A549 (cell line): ENCODE results near the gene CHRNB1. TPM values are rescaled to one million over a fixed set of nuclear protein-coding genes. Genes with fewer than 3 reads are reported as not detected.

Experiments
- ATAC-seq, 2 experiments: fragments of 200-7000 bp in 1 of 2; fragments of >200 bp in 1 of 2; cut with Nextera tagmentation in 1 of 2; cut with Tn5 transposase in 1 of 2; 3 replicates each; pipeline versions ENCODE4 v1.8.0 to v1.9.1; 2018 to 2020; ENCODE audit warnings: mild to moderate bottlenecking in 1 of 2, moderate library complexity in 1 of 2
- CTCF ChIA-PET: fragments of 300-600 bp; sonication (Branson Sonifier 250); formaldehyde crosslinking; extraction: SDS; loops from one replicate; lab custom pipeline; 2021; ENCODE audit warnings: antibody characterized with exemption, inconsistent platforms; lab: Yijun Ruan, JAX
- POLR2A ChIA-PET: fragments of 350-600 bp; formaldehyde crosslinking; extraction: SDS; loops from one replicate; lab custom pipeline; 2021; ENCODE audit warnings: antibody characterized with exemption, inconsistent platforms; lab: Yijun Ruan, JAX
- DNase-seq, 2 experiments: peaks; one replicate each; pipeline versions ENCODE4 v3.0.0 to v3.0.0-alpha.2; 2011 to 2016; ENCODE audit warnings: low read depth in 1 of 2, low spot score in 1 of 2
- FAIRE-seq: peaks from 2 replicates; lab custom pipeline; 2011; peaks lifted over from hg19 to GRCh38; lab: Jason Lieb, UNC
- H3K27ac ChIP-seq, 2 experiments: fragments of >200 bp; sonication (Bioruptor Twin); formaldehyde crosslinking; 3 replicates each; pipeline ENCODE4 v1.5.1; 2016 to 2017
- H3K4me1 ChIP-seq: fragments of >200 bp; sonication (Bioruptor Twin); formaldehyde crosslinking; 3 replicates; pipeline ENCODE4 v1.6.1; 2016
- H3K4me2 ChIP-seq: fragments of >200 bp; sonication (Bioruptor Twin); formaldehyde crosslinking; 3 replicates; pipeline ENCODE4 v1.6.1; 2016
- H3K4me3 ChIP-seq: fragments of >200 bp; sonication (Bioruptor Twin); formaldehyde crosslinking; 3 replicates; pipeline ENCODE4 v1.5.1; 2016
- H3K9me3 ChIP-seq: fragments of >200 bp; sonication (Bioruptor Twin); formaldehyde crosslinking; 3 replicates; pipeline ENCODE4 v1.6.1; 2016
- CHD2 ChIP-seq: fragments of 150-350 bp; IDR thresholded peaks from 2 replicates; pipeline ENCODE4 v1.6.1; 2014; ENCODE audit warnings: low read length; ENCODE audit not compliant: partially characterized antibody
- CHD4 ChIP-seq: fragments of 200-600 bp; sonication (generic); IDR thresholded peaks from 2 replicates; pipeline ENCODE4 v1.6.1; 2016; ENCODE audit warnings: antibody characterized with exemption, mild to moderate bottlenecking, borderline replicate concordance
- FOXS1 ChIP-seq: fragments of 250-450 bp; sonication (Bioruptor Pico); IDR thresholded peaks from 2 replicates; pipeline ENCODE4 v1.5.0; 2020; ENCODE audit warnings: mild to moderate bottlenecking, moderate library complexity
- HEYL ChIP-seq: fragments of 250-450 bp; sonication (Bioruptor Pico); IDR thresholded peaks from 2 replicates; pipeline ENCODE4 v1.8.0; 2021; ENCODE audit warnings: mild to moderate bottlenecking, moderate library complexity
- HOXA7 ChIP-seq: fragments of 250-450 bp; sonication (Bioruptor Pico); IDR thresholded peaks from 2 replicates; pipeline ENCODE4 v1.5.0; 2020; ENCODE audit warnings: mild to moderate bottlenecking, moderate library complexity
- HOXB13 ChIP-seq: fragments of 250-450 bp; sonication (Bioruptor Pico); IDR thresholded peaks from 2 replicates; pipeline ENCODE4 v1.5.0; 2020; ENCODE audit warnings: low read depth, mild to moderate bottlenecking, moderate library complexity
- NFE2L2 ChIP-seq: fragments of 150-350 bp; conservative IDR thresholded peaks from 2 replicates; pipeline ENCODE4 v1.6.1; 2014; ENCODE audit warnings: low read length
- NR3C1 ChIP-seq: fragments of >200 bp; sonication (Bioruptor Twin); formaldehyde crosslinking; IDR thresholded peaks from 3 replicates; pipeline ENCODE4 v1.6.1; 2017
- POLR2A ChIP-seq: IDR thresholded peaks from 2 replicates; pipeline ENCODE4 v1.6.1; 2012; ENCODE audit warnings: mild to moderate bottlenecking, low read length
- RARB ChIP-seq: fragments of 250-450 bp; sonication (Bioruptor Pico); IDR thresholded peaks from 2 replicates; pipeline ENCODE4 v1.8.0; 2021; ENCODE audit warnings: mild to moderate bottlenecking, moderate library complexity
- RFX5 ChIP-seq: fragments of 450-650 bp; IDR thresholded peaks from 2 replicates; pipeline ENCODE4 v1.7.1; 2014; ENCODE audit warnings: antibody characterized with exemption, mild to moderate bottlenecking, moderate library complexity
- ZFP36 ChIP-seq: fragments of 450-650 bp; IDR thresholded peaks from 2 replicates; pipeline ENCODE4 v1.6.1; 2014; ENCODE audit warnings: borderline replicate concordance; ENCODE audit not compliant: partially characterized antibody
- ZSCAN20 ChIP-seq: fragments of 250-450 bp; sonication (Bioruptor Pico); IDR thresholded peaks from 2 replicates; pipeline ENCODE4 v1.8.0; 2022; ENCODE audit warnings: mild to moderate bottlenecking, moderate library complexity
- WGBS: methylation state at CpG from one replicate; pipeline ENCODE4 v1.1.6; 2017; ENCODE audit errors: missing lambda C conversion rate; 5-methylcytosine and 5-hydroxymethylcytosine counted together
- polyA plus RNA-seq, 4 experiments: library from polyadenylated mRNA; depleted of rRNA in 3 of 4; stranded (reverse); fragments of >200 nt; fragmentation: RNase III in 1 of 4; extraction: RNeasy Plus Mini Kit Qiagen cat#74134 plus additional on column Dnase treatment in 1 of 4; gene quantifications; 2 replicates in 3 of 4; 3 replicates in 1 of 4; pipeline ENCODE4 v1.2.3, GENCODE V29; 2011 to 2017
- TF ChIP-seq, protein P1 (sequence below): fragments of >200 bp; sonication (Bioruptor Twin); formaldehyde crosslinking; IDR thresholded peaks from 3 replicates; pipeline ENCODE4 v1.6.1; 2016
- TF ChIP-seq, protein P2 (sequence below): fragments of 150-350 bp; IDR thresholded peaks from 2 replicates; pipeline ENCODE4 v1.6.1; 2014; ENCODE audit warnings: low read depth, mild to moderate bottlenecking, low read length
- TF ChIP-seq, protein P3 (sequence below): fragments of >200 bp; sonication (Bioruptor Twin); formaldehyde crosslinking; IDR thresholded peaks from 2 replicates; pipeline ENCODE4 v1.6.1; 2016

CHRNB1 gene
- polyA plus RNA-seq, 2 of the 4 experiments (the other 2 are of a cell fraction): 6.5 to 8.4 TPM

DNA sequence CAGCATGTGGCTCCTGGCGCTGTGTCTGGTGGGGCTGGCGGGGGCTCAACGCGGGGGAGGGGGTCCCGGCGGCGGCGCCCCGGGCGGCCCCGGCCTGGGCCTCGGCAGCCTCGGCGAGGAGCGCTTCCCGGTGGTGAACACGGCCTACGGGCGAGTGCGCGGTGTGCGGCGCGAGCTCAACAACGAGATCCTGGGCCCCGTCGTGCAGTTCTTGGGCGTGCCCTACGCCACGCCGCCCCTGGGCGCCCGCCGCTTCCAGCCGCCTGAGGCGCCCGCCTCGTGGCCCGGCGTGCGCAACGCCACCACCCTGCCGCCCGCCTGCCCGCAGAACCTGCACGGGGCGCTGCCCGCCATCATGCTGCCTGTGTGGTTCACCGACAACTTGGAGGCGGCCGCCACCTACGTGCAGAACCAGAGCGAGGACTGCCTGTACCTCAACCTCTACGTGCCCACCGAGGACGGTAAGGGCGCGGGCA is 36.6 kb upstream of the CHRNB1 start:
- DNase-seq (no peak), ATAC-seq (no peak), FAIRE-seq (no peak)
- Histone ChIP-seq H3K4me2 (no peak overlapping the region), H3K27ac (no peak overlapping the region), H3K4me3 (no peak overlapping the region), H3K4me1 (peaks cover 11% of the 10 kb centered on the region), H3K9me3 (no peaks in the 10 kb centered on the region)
- WGBS: 92% methylated on average over 33 of the region's 58 CpGs
- POLR2A ChIA-PET: no interaction called here
- no peak for TF ChIP-seq NFE2L2
- CTCF ChIA-PET: interaction anchor here (0.7 to 3.4 kb wide), 9 partner anchors 12 to 152 kb away, joined by 3 to 20 read pairs (median 4); partner anchors contain the start of gene SPEM1

DNA sequence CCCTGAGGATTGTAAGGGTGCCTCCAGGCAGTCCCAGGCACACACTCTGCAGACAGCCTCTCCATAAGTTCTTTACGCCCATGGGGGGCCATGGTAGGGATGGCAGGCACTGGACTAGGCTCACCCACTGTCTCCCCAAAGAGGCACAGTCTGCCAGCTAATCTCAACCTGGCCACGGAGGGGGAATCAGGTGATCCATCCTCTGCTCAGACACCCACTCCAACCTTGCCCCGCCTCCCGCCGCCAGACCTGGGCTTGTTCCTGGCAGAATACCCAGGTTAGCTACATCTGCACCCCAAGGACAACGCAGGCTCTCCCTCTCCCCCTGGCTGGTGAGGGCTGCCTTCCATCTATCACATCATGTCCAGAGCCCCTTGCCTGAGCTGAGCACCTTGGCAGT is 36.0 kb upstream of the CHRNB1 start:
- no peak for TF ChIP-seq HEYL
- TF ChIP-seq ZSCAN20 (CRISPR knock-in tag): no peak
- TF ChIP-seq, protein P1, sequence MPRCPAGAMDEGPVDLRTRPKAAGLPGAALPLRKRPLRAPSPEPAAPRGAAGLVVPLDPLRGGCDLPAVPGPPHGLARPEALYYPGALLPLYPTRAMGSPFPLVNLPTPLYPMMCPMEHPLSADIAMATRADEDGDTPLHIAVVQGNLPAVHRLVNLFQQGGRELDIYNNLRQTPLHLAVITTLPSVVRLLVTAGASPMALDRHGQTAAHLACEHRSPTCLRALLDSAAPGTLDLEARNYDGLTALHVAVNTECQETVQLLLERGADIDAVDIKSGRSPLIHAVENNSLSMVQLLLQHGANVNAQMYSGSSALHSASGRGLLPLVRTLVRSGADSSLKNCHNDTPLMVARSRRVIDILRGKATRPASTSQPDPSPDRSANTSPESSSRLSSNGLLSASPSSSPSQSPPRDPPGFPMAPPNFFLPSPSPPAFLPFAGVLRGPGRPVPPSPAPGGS: no peak
- WGBS: 89% methylated on average over 6 of the region's 6 CpGs
- ATAC-seq (no peak), DNase-seq (no peak), FAIRE-seq (no peak)
- H3K4me3 ChIP-seq: no peak overlapping the region
- H3K9me3 ChIP-seq: no peaks in the 10 kb centered on the region
- peaks cover 14% of the 10 kb centered on the region for H3K4me1 ChIP-seq
- ChIA-PET POLR2A (no interaction called here), CTCF (interaction anchor here (0.5 to 3.4 kb wide), 8 partner anchors 12 to 151 kb away, joined by 3 to 20 read pairs (median 4); partner anchors contain the start of gene SPEM1)
- H3K4me2 ChIP-seq: no peak overlapping the region
- no peak overlapping the region for H3K27ac ChIP-seq

DNA sequence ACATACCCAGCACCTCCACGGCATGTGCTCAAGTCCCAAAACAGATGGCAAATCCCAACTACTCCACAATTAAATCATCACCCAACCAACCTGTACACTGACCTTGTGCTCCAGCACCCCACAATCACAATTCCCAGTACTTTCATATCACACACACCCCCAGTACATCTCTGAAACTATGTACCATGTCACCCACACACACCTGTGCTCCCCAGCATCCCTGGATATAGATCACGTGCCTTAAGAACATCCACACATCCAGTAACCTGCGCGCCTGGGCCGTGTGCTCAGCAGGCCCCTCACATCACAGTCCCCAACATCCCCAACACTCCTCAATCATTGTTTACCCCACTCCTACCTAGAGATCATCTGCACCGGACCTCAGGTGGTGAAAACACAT is 35.1 kb upstream of the CHRNB1 start:
- DNase-seq: no peak
- Histone ChIP-seq H3K4me2 (no peak overlapping the region), H3K4me1 (peaks cover 14% of the 10 kb centered on the region), H3K27ac (no peak overlapping the region), H3K4me3 (no peak overlapping the region), H3K9me3 (no peaks in the 10 kb centered on the region)
- CTCF ChIA-PET: interaction anchor here (0.6 to 3.4 kb wide), 7 partner anchors 11 to 151 kb away, joined by 3 to 20 read pairs (median 6); partner anchors contain the start of gene SPEM1
- no peak for FAIRE-seq
- TF ChIP-seq NR3C1: no peak
- TF ChIP-seq RARB (CRISPR knock-in tag): no peak
- TF ChIP-seq NFE2L2: no peak
- TF ChIP-seq POLR2A: no peak
- TF ChIP-seq, protein P1: no peak
- TF ChIP-seq HOXB13 (CRISPR knock-in tag): no peak
- no peak for TF ChIP-seq CHD4
- no peak for TF ChIP-seq RFX5
- TF ChIP-seq ZSCAN20 (CRISPR knock-in tag): no peak
- no peak for TF ChIP-seq ZFP36
- TF ChIP-seq FOXS1: no peak
- TF ChIP-seq HOXA7: no peak
- TF ChIP-seq, protein P2, sequence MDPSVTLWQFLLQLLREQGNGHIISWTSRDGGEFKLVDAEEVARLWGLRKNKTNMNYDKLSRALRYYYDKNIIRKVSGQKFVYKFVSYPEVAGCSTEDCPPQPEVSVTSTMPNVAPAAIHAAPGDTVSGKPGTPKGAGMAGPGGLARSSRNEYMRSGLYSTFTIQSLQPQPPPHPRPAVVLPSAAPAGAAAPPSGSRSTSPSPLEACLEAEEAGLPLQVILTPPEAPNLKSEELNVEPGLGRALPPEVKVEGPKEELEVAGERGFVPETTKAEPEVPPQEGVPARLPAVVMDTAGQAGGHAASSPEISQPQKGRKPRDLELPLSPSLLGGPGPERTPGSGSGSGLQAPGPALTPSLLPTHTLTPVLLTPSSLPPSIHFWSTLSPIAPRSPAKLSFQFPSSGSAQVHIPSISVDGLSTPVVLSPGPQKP: no peak
- TF ChIP-seq, protein P3, sequence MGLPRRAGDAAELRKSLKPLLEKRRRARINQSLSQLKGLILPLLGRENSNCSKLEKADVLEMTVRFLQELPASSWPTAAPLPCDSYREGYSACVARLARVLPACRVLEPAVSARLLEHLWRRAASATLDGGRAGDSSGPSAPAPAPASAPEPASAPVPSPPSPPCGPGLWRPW: no peak
- no peak for TF ChIP-seq CHD2
- ATAC-seq: no peak
- POLR2A ChIA-PET: interaction anchor here (0.6 kb wide), 1 partner anchor 38 kb away, joined by 3 read pairs; no protein-coding TSS in a partner anchor
- WGBS: 86% methylated on average over 6 of the region's 6 CpGs
